HG03025 (cell line): Measurements from ENCODE around the gene DHRS3.

Source experiments
- ATAC-seq: cut with Tn5 transposase; IDR thresholded peaks from one replicate; pipeline ENCODE4 v1.9.1; 2021; ENCODE audit warnings: mild to moderate bottlenecking, moderate library complexity; ENCODE audit not compliant: unreplicated experiment, low FRiP score

The DHRS3 gene

DNA sequence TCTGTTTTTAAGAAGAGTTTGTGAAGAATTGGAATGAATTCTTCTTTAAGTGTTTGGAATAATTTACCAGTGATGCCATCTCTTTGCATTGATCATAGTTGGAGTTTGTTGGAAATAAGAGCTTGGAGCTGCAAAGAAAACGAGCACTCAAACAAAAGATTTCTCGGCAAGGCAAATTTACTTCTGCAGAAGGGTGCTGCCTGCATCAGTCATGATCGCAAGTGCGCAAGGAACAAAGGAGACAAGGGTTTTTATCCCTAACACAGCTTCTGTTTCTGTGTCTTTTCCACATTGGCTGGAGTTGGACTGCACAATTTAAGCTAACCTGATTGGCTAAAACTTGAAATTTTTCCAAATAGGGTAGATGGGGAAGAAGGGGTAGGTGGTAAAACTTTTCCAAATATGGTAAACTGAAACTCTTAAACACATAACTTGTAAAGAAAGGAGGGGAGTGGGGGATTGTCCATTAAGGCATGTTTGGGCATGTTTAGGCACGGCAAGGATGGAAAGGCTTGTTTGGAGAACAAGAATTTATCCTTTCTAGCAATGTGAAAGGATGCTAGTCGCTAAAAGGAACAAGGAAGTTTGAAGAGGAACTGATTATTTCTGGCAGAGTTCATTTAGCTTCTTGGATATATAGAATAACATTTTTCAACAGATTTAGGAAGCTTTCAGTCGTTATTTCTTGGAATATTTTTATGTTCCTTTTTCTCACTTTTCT, 22.4 kb upstream of the DHRS3 start:
- no peak for ATAC-seq

DNA sequence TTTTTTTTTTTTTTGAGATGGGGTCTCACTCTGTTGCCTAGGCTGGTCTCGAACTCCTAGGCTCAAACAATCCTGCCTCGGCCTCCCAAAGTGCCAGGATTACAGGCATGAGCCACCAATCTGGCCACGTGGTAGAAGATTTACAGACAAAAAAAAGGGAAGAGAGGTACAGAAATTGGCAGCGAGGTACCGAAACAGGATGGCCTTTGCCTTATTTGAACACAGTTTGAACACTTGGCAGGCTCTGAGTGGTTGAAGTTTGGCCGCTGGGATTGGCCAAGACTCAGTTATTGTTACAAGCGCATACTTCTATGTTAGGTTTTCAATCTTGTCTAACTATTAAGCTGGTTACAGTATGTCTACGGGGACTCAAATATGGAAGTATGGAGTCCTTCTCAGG, 19.7 kb upstream of the DHRS3 start:
- no peak for ATAC-seq

DNA sequence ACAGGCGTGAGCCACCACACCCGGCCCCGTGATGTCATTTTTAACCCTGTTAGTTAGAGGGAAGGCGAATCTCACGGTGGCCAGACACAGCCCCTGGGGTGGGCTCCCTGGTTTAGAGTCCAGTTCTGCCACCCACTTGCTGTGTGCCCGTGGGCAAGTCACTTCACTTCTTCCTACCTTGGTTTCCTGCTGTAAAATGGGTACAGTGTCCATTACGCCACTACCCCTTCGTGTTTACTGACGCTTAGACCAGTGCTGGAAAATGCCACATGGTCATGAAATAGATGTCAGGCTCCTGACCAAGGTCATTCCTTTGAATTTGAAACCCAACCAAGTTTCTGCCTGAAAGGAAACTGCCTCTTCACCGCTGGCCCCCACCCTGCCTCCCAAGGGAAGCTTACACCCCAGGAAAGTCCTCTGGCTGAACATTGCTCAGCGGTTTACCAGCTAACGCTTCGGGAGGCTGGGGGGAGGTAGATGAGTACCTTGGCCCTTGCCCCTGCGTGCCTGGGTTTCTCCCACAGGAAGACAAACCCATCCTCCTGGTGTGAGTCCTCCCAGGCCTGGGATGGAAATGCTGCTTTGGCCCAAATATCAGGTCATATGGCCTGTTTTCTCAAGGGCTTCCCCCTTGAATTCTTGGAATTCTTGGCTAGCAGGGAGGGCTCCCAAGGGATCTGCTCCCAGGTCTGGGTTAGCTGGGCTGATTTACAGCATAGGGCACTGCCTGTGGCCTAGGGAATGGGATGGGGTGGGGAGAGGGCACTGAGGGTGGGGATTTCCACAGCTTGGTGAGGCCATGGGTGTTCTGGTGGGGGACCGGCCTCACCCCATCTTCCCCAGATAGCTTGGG, 18.3 kb upstream of the DHRS3 start:
- no peak for ATAC-seq

DNA sequence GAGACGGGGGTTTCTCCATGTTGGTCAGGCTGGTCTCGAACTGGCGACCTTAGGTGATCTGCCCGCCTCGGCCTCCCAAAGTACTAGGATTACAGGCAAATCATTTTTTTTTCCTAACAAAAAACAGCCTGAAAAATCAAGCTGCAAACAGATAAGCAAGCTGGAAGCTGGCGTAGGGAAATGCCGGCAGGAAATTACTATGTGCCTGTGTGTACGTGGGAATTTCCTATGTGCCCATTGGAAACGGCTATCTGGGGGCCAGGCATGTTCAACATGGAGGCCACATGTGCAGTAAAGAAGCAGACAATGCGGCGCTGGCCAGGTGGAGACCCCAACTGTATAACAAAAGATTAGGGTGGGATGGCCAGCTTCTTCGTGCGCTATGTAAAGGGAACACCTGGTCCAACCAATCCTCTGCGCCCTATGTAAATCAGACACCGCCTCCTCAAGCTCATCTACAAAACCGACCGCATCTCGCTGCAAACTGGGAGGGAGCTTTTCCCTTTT, 16.7 kb upstream of the DHRS3 start:
- no peak for ATAC-seq

DNA sequence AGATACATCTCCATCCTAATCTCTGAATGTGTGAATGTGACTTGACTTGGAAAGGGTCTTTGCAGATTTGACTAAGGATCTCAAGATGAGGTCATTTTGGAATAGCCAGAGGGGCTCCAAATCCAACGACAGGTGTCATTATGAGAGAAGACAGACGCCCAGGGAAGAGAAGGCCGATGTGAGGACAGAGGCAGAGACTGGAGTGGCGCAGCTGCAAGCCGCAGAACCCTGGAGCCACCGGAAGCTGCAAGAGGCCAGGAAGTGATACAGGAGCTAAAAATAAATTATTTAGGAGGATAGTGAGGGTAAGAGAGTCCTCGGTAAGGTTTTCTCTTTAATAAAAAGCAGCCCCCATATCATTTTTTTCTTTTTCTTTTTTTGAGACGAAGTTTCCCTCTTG, 16.1 kb upstream of the DHRS3 start:
- no peak for ATAC-seq

DNA sequence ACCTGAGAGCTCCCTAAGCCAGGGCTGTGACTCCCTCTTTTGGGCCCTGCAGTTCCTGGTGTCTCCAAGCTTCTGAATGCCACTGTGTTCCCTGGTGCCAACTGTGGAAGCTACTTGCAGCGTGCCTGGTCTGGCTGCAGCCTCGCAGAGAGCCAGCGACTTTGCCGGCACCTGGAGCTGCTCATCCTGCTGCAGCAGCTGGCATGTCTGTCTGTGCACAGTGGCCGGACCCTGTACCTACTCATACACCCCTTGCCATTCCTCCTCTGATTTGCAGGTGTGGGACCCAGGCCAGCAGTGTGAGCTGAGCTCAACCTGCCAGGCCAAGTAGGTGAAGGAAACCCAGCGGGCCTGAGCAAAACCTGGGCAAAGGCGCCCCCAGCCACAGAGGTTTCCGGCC, 13.6 kb upstream of the DHRS3 start:
- no peak for ATAC-seq

DNA sequence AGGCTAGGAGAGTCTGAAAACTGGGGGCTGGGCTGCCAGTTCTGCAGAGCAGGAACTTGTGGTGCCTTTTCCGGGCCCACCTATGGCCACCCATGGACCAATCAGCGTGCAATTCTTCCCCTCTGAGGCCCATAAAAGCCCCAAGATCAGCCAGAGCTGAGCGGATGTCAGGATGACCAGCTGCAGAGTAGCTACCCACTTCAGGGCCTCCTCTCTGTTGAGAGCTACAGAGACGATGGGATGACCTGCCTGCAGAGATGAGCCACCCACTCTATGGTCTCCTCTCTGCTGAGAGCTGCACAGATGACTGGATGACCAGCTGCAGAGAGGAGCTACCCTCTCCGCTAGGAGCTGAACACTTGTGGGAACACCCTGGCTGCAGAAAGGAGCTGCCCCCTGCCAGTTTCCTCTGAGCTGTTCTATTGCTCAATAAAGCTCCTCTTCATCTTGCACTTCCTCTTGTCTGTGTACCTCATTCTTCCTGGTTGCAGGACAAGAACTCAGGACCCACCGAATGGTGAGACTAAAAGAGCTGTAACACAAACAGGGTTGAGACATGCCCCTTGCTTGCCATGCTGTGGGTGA, 13.0 kb upstream of the DHRS3 start:
- ATAC-seq = no peak

DNA sequence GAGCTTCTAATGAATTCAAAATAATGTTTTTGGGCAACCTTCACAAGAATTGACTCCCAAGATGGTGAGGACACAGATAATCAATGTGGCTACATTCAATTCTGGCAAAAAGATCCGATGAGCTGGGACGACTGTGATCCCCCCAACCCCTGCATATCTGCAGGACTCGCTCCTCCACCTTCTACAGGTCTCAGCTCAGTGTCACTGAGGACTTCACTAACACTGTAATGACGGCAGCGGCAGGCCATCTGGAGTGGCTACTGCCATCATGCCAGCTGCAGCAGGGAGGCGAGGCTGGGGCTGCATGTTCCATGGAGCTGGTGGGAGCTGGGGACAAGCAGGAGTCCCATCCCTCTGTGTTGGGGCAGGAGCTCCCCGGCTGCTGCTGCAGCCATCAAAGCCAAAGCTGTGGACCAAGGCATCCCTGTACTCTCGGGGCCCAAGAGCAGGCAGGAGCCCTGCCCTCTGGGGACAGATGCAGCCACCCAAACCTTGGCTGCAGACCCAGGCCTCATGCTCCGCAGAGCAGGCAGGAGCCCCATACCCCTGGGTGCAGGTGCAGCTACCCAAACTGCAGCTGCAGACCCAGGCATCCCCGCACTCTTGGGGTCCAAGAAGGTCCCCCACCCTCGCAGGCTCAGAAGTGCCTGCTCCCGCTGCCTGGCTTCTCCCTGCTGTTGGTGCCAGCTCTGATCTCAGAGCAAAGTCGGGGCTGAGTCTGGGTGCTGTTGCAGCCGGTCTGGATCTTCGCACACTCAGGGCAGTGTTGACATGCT, 12.2 kb upstream of the DHRS3 start:
- no peak for ATAC-seq

DNA sequence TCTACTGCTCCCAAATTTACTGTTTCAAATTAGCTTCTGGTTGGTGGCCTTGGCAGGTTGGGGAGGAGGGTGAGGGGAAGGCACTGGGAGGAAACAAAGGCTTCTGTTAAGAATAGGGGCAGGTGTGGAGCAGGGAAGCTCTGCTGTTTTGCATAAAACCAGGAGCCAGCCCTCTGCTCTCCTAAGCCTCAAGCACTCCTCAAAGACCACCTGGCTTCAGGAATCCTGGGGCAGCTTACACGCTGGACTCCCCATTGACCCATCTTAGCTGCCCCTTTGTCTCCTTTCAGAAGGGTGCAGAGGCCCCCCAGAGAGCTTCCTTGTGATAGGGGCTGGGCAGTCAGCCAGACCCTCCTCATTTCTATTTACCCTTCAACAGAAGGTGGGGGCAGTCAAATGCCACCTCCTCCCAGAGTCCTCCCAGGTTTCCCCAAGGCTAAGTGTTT, 11.5 kb upstream of the DHRS3 start:
- ATAC-seq = no peak

DNA sequence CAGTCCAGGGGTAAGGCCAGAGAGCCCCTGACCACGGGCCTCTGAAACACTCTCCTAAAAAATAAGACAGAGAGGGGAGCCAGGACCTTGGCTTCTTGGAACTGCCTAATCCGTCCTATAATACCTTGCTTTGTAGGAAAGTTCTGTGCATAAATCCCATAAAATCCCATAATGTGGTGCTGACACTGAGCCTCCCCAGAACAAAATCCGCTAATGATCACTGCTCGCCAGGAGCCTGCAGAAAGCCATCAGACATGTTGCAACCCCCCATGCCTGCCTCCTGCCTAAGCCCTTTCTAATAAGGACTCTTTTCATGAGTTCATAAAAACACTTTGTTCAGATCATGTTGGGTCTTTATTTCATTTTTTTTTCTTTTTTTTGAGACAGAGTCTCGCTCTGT, 9.3 kb upstream of the DHRS3 start:
- ATAC-seq = no peak

DNA sequence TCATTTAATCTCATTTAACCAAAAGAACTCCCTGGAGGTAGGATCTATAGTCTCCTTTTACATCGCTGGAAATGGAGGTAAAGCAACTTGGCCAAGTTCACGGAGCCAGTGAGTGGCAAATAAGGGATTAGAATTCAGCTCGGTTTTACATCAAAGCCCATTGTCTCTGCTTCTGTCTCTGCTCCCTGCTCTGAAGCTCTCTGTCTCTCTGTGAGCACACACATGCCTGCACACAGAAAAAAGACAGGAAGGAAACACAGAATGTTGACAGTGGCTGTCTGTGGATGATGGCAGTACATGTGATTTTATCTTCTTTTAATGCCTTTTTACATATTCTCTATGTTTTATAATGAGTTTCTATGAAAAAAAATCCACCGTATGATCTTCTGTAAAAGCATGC, 8.9 kb upstream of the DHRS3 start:
- no peak for ATAC-seq

DNA sequence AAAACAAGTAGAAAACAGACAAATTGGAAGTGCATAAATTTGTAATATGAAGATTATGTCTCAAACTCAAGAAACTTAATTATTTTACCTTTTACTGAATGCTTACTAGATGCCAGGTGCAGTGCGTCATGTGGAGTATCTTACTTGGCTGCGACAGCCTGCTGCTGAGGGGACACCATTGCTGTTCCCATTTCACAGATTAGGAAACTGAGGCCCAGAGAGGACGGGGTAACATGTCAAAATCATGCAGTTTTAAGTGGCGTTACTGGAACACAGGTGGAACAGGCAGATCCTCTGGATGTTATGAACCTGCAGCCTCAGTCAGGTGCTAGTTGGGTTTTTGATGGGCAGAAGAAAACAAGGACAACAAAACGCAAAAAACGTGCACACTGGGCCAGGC, 7.3 kb upstream of the DHRS3 start:
- ATAC-seq = no peak

DNA sequence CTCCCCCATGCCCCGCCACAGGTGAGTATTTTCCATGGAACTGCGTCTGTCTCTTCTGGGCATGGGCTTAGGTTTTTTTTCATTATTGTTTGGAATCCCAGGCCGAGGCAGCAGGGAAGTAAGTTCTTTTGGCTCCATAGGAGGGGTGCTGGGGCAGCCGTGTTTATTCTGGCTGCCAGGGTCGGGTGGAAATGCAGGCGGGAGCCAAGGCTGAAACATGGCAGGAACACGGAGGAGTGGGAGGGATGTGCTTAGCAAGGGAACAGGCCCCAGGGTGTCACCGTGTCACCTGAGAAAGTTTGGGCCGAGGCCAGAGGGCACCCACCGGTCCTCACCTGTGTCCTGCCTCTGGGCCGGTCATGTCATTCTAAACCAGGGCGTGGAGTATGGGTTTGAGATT, 4.5 kb upstream of the DHRS3 start:
- no peak for ATAC-seq

DNA sequence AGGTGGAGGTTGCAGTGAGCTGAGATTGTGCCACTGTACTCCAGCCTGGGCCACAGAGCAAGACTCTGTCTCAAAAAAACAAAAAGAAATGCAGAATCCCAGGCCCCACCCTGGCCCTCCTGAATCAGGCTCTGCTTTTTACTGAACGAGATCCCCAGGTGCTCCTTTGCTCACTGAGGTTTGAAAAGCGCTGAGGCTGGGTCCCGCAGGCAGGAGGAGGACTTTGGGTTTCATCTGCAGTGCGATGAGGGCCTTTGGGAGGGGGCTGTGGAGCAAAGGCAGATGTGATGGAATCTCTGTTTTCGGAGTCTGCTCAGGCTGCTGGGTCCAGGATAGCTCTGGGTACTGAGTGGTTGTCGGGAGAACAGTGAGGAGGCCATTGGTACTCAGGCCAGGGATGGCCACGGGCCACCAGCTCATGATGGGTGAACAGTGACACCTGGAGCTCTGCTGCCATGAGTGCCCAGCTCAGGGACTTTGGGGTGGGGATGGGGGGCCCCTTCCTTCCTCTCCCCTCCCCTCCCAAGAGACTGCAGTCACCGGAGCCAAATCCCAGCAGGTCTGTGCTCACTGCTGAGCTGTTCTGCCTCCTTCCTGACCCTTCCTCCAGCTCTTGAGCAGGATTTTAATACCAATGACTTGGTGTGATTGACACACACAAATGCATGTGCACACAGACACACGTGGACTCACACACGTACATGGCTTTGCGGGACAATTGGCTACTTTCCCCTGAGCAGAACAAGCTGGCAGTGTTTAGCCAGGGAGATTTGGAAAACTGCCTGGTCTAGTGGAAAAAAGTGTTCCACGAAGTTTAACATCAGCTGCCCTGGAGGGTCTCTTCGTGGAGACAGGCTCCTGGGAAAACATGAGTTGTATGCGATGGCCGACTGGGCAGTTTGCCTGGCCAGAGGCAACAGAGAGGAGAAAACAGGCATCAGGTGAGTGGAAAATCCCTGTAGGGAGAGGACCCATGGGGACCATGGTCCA, 3.6 kb upstream of the DHRS3 start:
- no peak for ATAC-seq

DNA sequence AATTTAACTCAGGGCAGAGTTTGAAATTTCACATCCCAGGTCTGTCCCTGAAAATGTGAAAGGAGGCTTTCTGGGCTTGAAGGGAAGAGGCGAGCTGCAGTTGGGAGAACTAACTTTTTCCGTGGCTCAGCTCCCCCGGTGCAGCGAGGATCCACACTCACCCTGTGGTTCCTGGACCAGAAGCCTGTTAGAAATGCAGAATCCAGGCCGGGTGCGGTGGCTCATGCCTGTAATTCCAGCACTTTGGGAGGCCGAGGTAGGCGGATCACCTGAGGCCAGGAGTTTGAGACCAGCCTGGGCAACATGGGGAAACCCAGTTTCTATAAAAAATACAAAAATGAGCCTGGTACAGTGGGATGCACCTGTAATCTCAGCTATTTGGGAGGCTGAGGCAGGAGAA, 2.9 kb upstream of the DHRS3 start:
- no peak for ATAC-seq

DNA sequence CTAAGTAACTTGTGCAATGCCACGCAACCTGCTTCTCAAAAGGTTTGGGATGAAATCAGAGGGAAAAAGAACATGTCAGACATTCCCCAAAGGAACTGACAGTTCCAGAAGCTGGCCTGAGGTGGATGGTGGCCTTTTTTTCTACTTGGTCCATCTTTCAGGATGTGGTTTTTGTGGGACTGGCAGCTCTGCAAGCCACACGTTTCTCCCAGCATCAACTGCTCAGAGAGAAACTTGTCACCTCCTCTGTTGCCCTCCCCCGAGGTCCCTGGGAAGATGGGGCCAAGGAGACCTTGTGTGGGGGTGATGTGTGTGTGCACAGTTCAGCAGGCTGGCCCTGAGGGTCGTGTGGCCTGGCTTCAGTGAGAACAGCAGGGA, 2.5 kb upstream of the DHRS3 start:
- no peak for ATAC-seq

DNA sequence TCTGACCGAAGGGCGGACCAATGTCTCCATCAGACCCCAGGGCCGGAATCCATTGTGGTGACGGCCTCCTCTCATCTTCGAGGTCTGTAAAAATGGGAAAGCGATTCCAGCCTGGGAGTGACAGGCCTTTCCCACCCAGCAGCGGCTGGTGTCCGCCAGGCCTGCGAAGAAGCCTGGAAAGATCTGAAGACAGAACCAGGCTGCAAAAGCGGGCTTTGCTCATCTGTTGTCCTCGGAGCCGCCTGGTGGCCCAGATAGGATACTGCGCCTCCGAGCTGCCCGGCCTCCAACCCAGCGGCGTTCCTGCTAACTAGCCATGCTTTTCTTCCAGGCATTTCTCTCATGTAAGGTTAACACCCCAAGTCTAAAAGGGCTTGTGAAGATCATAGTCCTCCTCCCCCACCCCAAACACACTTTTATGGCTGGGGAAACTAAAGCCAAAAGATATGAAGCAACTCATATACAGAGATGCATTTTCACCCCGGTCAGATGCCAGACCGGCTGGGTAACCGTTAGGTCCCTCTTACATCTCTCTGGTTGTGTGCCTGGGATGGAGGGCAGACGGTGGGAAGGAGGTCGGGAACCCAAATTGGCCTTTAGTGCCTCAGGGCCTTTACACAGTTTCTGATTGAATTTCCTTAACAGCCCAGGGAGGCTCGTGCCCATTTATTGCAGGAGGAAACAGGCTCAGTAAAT, 1.9 kb upstream of the DHRS3 start:
- peak; percentile 60 for ATAC-seq

DNA sequence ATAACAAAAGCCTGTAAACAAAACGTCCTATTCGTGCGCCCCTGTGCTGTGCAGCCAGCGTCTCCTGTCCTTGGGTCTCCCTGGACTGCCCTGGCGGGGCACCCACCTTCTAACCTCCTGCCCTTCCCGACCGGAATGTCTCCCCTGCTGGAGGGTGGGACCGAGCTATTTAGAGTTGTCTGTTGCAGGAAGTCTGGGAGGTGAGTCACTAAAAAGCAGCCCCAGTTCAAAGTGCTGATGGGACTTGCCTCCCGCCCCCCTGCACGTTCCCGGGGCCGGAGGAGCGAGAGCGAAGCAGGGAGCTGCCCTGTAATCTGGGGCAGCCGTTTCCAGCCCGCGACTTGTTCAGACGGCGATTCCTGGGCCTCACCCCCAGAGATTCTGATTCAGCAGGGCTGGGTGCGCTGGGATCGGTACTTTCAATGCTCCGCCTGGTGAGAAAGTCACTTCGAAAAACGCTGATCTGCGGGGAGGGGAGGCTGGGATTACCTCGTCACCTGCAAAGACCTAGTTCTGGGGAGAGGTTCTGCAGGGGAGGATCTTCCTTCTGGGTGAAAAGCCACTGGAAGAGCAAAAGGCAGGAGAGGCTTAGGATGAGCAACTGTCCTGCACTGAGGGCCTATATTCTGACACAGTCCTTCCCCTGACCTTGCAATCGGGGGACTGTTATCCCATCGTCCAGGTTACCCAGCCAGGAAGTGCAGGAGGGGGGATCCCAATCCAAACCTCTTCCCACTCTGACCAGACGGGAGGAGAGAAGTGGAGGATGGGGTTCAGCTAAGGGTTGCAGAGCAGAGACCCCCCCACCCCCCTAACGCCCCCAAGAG, 1.2 kb upstream of the DHRS3 start:
- ATAC-seq = no peak
